ENCODE measurements around the gene SZT2. TPM values are rescaled to one million over a fixed set of nuclear protein-coding genes. Genes with fewer than 3 reads are reported as not detected.

The SZT2 gene
- total and polyA plus RNA-seq, 2 donors (not counting 1 experiment from before 2014, with no cell fraction given): 7.1 to 26.9 TPM

DNA sequence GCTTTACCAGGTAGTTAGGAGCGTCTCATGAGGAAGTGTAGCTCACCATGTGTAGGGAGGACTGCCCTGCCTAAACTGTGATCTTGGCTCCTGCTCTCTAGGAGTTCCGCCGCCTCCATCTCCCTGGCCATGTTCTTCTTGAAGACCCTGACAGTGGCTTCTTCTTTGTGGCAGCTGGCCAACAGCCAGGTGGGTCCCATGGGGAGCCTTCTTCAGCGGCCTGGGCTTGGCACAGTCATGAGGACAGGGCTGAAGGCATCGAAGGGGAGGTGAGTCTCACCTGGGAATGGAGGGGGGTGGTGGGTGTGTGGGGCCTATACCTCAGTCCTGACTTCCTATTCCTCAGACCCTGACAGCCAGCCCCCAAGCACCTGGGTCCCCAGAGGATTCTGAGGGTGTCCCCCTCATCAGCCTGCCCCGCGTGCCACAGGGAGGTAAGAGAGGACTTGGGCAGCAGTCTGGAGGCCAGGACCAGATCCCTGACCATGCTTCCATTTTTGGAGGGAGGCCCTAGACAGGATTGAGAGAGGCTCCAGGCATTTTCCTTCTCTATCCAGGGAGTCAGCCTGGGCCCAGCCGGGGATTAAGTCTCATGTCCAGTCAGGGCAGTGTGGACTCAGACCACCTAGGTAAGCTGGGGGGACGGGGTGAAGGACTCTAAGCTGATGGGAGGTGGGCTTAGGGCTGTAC, 42.6 kb downstream of the SZT2 start:
- Histone ChIP-seq H3K4me1 (ENCODE audit: control insufficient read depth, extremely low read depth, insufficient read depth, low read length) (peaks cover 11% of the 10 kb centered on the region), H2AFZ (ENCODE audit: low read length) (no peak overlapping the region), H3K9ac (ENCODE audit: insufficient read depth, low read length) (no peak overlapping the region), H3K4me2 (ENCODE audit: extremely low read depth, insufficient read depth, low read length) (no peak overlapping the region), H3K79me2 (ENCODE audit: control insufficient read depth, insufficient read depth, low read length) (no peaks in the 10 kb centered on the region), H3K36me3 (ENCODE audit: control insufficient read depth, insufficient read depth, low read length) (peaks cover 41% of the 10 kb centered on the region), H4K20me1 (ENCODE audit: control insufficient read depth, extremely low read depth, insufficient read depth, low read length) (no peaks in the 10 kb centered on the region), H3K9me3 (ENCODE audit: control insufficient read depth, insufficient read depth, low read depth, low read length) (no peaks in the 10 kb centered on the region), H3K27ac (ENCODE audit: insufficient read depth, low read length) (no peak overlapping the region), H3K27me3 (ENCODE audit: control insufficient read depth, insufficient read depth, low read length) (no peaks in the 10 kb centered on the region), H3K4me3 (replicated peaks in 1 of 4; ENCODE audit: control extremely low read depth in 1 of 4, insufficient read depth in 1 of 4, low read depth in 3 of 4, low read length in 4 of 4) (no peak overlapping the region)
- TF ChIP-seq, protein P1, sequence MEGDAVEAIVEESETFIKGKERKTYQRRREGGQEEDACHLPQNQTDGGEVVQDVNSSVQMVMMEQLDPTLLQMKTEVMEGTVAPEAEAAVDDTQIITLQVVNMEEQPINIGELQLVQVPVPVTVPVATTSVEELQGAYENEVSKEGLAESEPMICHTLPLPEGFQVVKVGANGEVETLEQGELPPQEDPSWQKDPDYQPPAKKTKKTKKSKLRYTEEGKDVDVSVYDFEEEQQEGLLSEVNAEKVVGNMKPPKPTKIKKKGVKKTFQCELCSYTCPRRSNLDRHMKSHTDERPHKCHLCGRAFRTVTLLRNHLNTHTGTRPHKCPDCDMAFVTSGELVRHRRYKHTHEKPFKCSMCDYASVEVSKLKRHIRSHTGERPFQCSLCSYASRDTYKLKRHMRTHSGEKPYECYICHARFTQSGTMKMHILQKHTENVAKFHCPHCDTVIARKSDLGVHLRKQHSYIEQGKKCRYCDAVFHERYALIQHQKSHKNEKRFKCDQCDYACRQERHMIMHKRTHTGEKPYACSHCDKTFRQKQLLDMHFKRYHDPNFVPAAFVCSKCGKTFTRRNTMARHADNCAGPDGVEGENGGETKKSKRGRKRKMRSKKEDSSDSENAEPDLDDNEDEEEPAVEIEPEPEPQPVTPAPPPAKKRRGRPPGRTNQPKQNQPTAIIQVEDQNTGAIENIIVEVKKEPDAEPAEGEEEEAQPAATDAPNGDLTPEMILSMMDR (conservative IDR thresholded peaks at IDR 0.05 in 1 of 2, IDR thresholded peaks at IDR 0.05 in 1 of 2; ENCODE audit: low read depth in 1 of 2, low read length in 2 of 2): no peak
- no peak for TF ChIP-seq EZH2 (IDR thresholded peaks at IDR 0.05; ENCODE audit: low read length, missing control alignments)
- no peak for DNase-seq (ENCODE audit: low read depth in 2 of 2)

DNA sequence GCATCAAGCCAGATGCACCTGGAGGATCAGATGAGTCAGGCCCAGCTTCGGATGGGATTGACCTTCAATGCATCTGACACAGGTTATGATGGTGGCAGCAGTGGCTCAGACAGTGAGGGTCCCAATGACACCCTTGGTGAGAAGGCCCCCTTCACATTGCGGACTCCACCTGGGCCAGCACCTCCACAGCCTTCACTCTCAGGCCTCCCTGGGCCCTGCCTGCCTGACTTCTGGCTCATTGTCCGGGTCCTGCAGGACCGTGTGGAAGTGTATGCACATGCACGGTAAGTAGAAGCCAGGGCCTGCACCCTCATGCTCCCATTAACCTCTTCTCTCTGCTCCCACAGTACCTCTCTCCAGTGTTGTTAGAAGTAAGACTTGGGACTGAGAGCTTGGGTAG, 43.2 kb downstream of the SZT2 start:
- Histone ChIP-seq H3K79me2 (ENCODE audit: control insufficient read depth, insufficient read depth, low read length) (no peaks in the 10 kb centered on the region), H3K9me3 (ENCODE audit: control insufficient read depth, insufficient read depth, low read depth, low read length) (no peaks in the 10 kb centered on the region), H3K36me3 (ENCODE audit: control insufficient read depth, insufficient read depth, low read length) (peaks cover 40% of the 10 kb centered on the region), H3K4me2 (ENCODE audit: extremely low read depth, insufficient read depth, low read length) (no peak overlapping the region), H3K27me3 (ENCODE audit: control insufficient read depth, insufficient read depth, low read length) (no peaks in the 10 kb centered on the region), H3K27ac (ENCODE audit: insufficient read depth, low read length) (no peak overlapping the region), H3K4me1 (ENCODE audit: control insufficient read depth, extremely low read depth, insufficient read depth, low read length) (peaks cover 11% of the 10 kb centered on the region), H2AFZ (ENCODE audit: low read length) (no peak overlapping the region), H3K9ac (ENCODE audit: insufficient read depth, low read length) (no peak overlapping the region), H4K20me1 (ENCODE audit: control insufficient read depth, extremely low read depth, insufficient read depth, low read length) (no peaks in the 10 kb centered on the region), H3K4me3 (replicated peaks in 1 of 4; ENCODE audit: control extremely low read depth in 1 of 4, insufficient read depth in 1 of 4, low read depth in 3 of 4, low read length in 4 of 4) (no peak overlapping the region)
- TF ChIP-seq, protein P1 (conservative IDR thresholded peaks at IDR 0.05 in 1 of 2, IDR thresholded peaks at IDR 0.05 in 1 of 2; ENCODE audit: low read depth in 1 of 2, low read length in 2 of 2): no peak
- no peak for TF ChIP-seq EZH2 (IDR thresholded peaks at IDR 0.05; ENCODE audit: low read length, missing control alignments)
- no peak for DNase-seq (ENCODE audit: low read depth in 2 of 2)

DNA sequence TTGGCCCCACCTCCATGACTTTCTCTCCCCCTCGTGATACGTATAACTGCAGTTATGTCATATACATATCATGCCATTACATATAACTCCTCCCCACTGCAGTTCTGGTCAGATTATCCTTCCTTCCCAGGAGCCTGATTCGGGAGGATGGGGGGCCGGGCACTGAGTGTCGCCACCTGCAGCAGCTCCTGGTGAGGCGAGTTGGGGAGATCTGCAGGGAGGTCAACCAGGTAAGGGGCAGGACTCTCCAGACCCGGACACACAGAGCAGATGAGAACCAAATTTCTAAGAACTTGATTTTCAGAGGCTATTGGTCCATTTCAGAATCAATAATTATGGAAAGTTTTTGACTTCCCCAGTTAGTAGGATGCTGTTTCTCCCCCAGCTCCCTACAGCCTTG, 44.6 kb downstream of the SZT2 start:
- peaks cover 38% of the 10 kb centered on the region for H3K36me3 ChIP-seq (ENCODE audit: control insufficient read depth, insufficient read depth, low read length)
- no peak overlapping the region for H3K9ac ChIP-seq (ENCODE audit: insufficient read depth, low read length)
- no peaks in the 10 kb centered on the region for H3K27me3 ChIP-seq (ENCODE audit: control insufficient read depth, insufficient read depth, low read length)
- no peaks in the 10 kb centered on the region for H4K20me1 ChIP-seq (ENCODE audit: control insufficient read depth, extremely low read depth, insufficient read depth, low read length)
- no peak overlapping the region for H2AFZ ChIP-seq (ENCODE audit: low read length)
- H3K9me3 ChIP-seq (ENCODE audit: control insufficient read depth, insufficient read depth, low read depth, low read length): no peaks in the 10 kb centered on the region
- no peak overlapping the region for H3K4me3 ChIP-seq (replicated peaks in 1 of 4; ENCODE audit: control extremely low read depth in 1 of 4, insufficient read depth in 1 of 4, low read depth in 3 of 4, low read length in 4 of 4)
- DNase-seq (ENCODE audit: low read depth in 2 of 2): no peak
- TF ChIP-seq, protein P1 (conservative IDR thresholded peaks at IDR 0.05 in 1 of 2, IDR thresholded peaks at IDR 0.05 in 1 of 2; ENCODE audit: low read depth in 1 of 2, low read length in 2 of 2): no peak
- TF ChIP-seq EZH2 (IDR thresholded peaks at IDR 0.05; ENCODE audit: low read length, missing control alignments): no peak
- no peak overlapping the region for H3K27ac ChIP-seq (ENCODE audit: insufficient read depth, low read length)
- H3K4me1 ChIP-seq (ENCODE audit: control insufficient read depth, extremely low read depth, insufficient read depth, low read length): peaks cover 11% of the 10 kb centered on the region
- H3K79me2 ChIP-seq (ENCODE audit: control insufficient read depth, insufficient read depth, low read length): no peaks in the 10 kb centered on the region
- H3K4me2 ChIP-seq (ENCODE audit: extremely low read depth, insufficient read depth, low read length): no peak overlapping the region
